ENCODE data around the gene SH2D3C.
A peak's percentile ranks its signal among the peaks of the same experiment; 100 is the strongest.

GRCh38 chr9:127734747-127735529 is 43.5 kb downstream of the SH2D3C start, which contains the start of gene TOR2A:
- TF ChIP-seq CTCF (IDR thresholded peaks at IDR 0.05 in 4 of 5, conservative IDR thresholded peaks at IDR 0.05 in 1 of 5) (peak; percentile 95 to 99 (median 98)), POLR2A (IDR thresholded peaks at IDR 0.05) (peak; percentile 91 to 92)

All from gastrocnemius medialis (tissue), 4 donors.